HG02870 (cell line): Measurements from ENCODE around the gene CPNE5.
"Not testable (repeated sequence)": the region's sequence is repeated elsewhere in the genome, so short reads cannot be mapped to it uniquely, and the experiment has no call there.

Experiments used
- ATAC-seq: cut with Tn5 transposase; IDR thresholded peaks from one replicate; pipeline ENCODE4 v1.9.1; 2021; ENCODE audit warnings: mild to moderate bottlenecking, moderate library complexity; ENCODE audit not compliant: unreplicated experiment

Gene CPNE5

GRCh38 chr6:36817176-36817817, 21.9 kb downstream of the CPNE5 start:
- ATAC-seq, result no peak

- no peak for ATAC-seq
Observed at GRCh38 chr6:36815962-36816735, 23.1 kb downstream of the CPNE5 start.

DNA sequence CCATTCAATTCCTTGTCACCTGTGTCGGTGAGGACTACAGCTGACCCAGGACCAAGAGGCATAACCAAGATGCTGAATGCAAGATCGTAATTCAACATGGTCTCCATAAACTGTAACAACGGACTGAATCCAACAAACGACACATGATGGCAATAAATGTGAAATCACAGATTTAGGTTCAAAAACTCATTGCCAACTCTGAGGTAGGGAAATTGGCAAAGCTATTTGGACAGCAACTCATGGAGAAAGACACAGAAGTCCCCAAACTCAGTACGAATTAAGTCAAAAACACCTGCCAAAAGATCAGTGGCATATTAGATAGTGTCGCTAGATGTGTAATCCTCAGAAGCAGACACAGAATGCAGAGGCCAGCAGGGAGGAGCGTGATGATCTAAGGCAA, 25.0 kb downstream of the CPNE5 start:
- ATAC-seq, result no peak

DNA sequence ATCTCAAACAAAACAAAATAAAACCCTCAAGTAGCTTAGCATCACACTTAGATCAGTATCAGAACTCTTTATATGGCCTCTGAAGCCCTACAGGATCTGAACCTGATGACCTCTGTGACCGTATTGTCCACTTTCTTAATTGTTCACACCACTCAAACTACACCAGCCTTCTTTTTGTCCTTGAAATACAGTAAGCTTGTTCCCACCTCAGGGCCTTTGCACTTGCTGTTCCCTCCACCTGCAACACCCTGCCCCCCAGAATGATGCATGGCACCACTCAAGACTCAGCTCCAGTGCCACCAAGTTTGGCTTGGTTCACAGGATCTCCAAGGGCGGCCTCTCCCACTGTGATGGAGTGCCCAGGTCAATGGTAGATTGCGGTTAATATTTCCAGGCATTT, 25.7 kb downstream of the CPNE5 start:
- ATAC-seq, result no peak

DNA sequence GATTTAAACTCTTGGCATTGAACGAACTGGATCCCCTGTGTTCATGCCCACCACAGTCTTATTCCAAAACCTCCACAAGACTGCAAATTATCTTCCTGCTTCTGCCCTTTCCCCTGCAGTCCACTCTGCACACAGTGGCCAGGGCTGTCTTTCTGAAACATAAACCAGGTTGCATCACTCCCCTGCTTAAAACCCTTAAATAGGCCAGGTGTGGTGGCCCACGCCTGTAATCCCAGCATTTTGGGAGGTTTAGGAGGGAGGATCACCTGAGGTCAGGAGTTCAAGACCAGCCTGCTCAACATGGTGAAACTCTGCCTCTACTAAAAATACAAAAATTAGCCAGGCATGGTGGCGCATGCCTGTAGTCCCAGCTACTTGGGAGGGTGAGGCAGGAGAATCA, 26.2 kb downstream of the CPNE5 start:
- not testable (repeated sequence) for ATAC-seq

DNA sequence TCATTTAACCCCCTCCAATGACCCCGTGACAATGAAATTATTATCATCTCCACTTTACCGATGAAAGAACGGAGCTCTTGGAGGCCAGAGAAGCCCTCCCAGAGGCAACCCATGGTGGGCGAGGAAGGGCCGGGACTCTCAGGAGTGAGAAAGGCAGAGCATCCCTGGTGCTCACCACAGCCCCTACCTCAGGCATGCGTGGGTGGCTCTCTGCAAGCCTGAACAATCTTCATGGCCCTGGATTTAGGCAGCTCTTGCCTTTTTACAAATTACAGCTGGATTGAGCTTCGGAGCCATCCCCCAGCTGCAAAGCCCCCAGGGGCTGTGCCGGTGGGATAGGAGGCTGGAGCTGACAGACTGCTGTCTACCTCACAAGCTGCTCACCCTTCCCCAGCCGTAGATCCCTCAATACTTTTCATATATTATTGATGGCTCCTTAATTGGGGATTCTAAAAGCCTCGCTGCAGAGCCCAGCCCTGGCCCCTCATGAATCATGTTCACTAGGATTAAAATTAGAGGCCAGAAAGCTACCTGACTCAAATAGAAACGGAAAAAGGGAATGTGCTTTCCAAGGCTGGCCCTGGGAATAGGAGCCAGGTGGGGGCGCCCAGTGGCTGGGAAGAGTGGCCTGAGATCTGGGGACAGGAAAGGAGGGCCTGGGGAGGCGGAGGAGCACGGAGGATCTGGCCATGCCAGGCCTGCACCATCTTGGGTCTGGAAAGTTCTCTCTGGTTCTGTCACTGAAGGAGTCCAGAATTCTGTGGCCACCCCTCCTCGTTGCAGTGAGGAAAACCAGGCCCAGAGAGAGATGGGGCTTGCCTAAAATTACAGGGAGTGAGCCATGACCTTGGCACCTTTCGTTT, 29.1 kb downstream of the CPNE5 start:
- ATAC-seq, result no peak

DNA sequence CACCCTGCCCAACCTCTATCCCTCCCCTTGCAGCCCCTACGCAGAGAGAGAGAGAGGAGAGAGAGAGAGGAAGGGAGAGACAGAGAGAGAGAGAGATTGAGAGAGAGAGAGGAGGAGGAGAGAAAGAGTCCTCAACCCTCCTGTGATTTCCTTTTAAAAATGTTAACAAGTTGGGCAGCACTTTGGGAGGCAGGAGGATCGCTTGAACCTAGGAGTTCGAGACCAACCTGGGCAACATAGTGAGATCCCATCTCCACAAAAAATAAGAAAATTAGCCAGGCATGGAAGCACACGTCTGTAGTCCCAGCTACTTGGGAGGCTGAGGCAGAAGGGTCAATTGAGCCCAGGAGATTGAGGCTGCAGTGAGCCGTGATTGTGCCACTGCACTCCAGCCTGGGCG, 30.1 kb downstream of the CPNE5 start:
- ATAC-seq, result no peak

- no peak for ATAC-seq
Observed at GRCh38 chr6:36808634-36809033, 30.6 kb downstream of the CPNE5 start.

GRCh38 chr6:36807750-36808149, 31.5 kb downstream of the CPNE5 start:
- ATAC-seq, result no peak

GRCh38 chr6:36807143-36807542, 32.1 kb downstream of the CPNE5 start:
- no peak for ATAC-seq

DNA sequence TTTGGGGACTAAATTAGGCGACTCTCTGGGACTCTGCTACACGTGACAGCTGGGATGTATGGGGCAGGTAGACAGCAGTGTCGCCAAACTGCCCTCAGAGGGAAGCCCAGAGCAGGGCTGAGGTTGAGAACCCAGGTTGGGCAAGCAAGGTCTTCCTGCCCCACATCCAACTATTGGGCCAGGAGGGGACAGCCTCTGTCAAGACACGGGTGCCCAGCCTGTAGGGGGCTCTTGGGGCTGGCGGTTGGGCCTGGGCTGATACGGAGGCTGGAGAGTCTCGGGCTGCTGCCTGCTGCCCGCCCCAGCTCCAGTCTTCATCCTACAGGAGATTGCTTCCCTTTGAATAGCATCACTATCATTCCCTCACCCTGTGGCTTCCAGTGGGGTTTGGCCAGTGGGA, 33.3 kb downstream of the CPNE5 start:
- ATAC-seq, result no peak

DNA sequence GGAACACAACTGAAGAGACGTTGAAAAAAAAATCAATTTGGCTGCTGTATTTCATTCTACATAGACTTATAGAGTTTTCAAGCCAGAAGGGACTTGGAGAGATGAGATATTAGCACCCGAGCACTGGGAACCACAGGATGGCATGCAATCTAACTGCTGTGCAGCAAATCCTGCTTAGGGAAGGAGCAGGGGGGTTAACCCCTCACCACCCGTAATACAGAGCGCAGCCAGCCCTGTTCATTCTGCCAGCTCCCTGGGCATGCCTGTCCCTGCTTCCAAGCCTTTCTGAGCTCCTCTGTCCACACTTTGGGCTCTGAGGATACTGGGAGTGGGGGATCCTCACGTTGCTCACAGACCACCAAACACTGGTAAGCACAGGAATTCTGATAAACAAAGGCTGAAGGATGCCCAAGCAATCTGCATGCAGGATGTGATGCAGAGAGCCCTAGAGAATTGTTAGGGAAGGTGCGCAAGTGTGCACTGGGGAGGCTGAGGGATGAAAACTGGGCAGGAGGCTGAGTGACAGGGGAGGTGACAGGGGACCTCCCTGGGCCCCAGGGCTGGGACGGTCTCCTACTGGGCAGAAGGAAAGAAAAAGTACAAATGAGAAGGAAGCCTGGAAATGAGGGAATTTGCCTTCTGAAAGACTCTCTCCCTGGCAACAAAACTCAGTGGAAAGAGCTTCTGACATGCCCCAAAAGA, 34.0 kb downstream of the CPNE5 start:
- no peak for ATAC-seq

DNA sequence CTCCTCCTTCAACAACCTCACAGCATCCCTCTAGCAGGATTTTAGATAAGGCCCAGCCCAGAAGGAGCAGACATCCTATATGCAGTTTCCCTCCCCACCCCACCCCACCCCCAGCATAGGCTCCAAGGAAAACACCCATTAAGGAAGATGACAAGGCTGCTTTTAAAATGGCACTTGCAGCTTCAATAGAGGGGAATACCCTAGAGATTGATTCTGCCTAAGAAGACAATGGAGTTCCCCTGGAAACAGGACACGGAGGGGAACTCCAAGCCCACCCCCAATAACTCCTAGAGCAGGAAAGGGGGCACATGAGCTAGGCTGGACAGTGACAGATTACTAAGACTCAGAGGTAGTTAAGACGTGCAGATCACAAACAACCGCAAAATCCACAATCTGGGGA, 34.7 kb downstream of the CPNE5 start:
- no peak for ATAC-seq

GRCh38 chr6:36803908-36804307, 35.3 kb downstream of the CPNE5 start:
- ATAC-seq, result no peak

GRCh38 chr6:36803482-36803881, 35.8 kb downstream of the CPNE5 start:
- no peak for ATAC-seq

GRCh38 chr6:36800223-36801076, 38.8 kb downstream of the CPNE5 start:
- ATAC-seq, result no peak

- ATAC-seq, result no peak
Observed at GRCh38 chr6:36798852-36799251, 40.4 kb downstream of the CPNE5 start.

DNA sequence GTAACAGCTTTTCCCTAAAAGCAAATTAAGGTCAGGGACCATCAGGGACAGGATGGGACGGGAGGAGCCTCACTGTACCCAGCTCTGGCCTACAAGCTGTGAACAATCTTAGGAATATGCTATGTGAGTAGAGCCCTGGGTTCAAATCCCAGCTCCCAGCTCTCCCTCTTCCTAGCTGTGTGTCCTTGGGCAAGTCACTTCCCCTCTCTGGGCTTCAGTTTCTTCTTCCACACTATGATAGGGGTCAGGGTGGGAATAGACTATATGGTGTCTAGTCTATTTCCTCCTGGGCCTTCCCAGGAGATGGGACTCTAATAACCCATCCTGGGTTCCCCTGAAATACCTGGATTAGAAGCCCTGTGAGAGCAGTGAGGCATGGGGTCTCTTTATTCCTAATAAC, 41.6 kb downstream of the CPNE5 start:
- no peak for ATAC-seq

- ATAC-seq, result no peak
Observed at GRCh38 chr6:36797055-36797454, 42.2 kb downstream of the CPNE5 start.

DNA sequence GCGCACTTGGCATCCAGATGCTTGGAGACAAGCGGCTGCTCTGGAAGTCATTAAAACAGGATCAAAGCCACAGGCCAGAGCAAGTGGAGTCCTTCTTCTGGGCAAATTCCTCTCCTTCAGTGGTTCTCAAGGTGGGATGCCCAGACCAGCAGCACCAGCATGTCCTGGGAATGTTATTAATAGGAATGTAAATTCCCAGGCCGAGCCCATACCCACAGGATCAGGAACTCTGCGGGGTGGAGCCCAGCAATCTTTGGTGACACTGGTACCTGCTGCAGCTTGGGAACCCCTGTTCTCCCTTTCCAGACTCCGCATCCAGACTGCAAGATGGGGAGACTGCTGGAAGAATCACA, 44.6 kb downstream of the CPNE5 start:
- no peak for ATAC-seq
